Measurements from ENCODE around the gene PPARG. TPM values are rescaled to one million over a fixed set of nuclear protein-coding genes. Genes with fewer than 3 reads are reported as not detected.
"Not testable (repeated sequence)": the region's sequence is repeated elsewhere in the genome, so short reads cannot be mapped to it uniquely, and the experiment has no call there.

PPARG gene
- total RNA-seq, 1 experiment from 2014 or later: 7.1 TPM

GRCh38 chr3:12383218-12383617, 94.3 kb downstream of the PPARG start:
- intact Hi-C loops (cut with micrococcal nuclease): no loop called here
- no peak overlapping the region for H3K27ac Mint-ChIP-seq (ENCODE audit: low read depth, unreplicated experiment)
- H3K4me3 Mint-ChIP-seq (ENCODE audit: unreplicated experiment): no peak overlapping the region
- no peaks in the 10 kb centered on the region for H3K27me3 Mint-ChIP-seq (ENCODE audit: insufficient read depth, unreplicated experiment)
- ChIA-PET CTCF (no interaction called here), POLR2A (no interaction called here)
- H3K4me1 Mint-ChIP-seq (ENCODE audit: insufficient read depth, unreplicated experiment): no peaks in the 10 kb centered on the region
- DNase-seq (ENCODE audit: unreplicated experiment): no peak
- H3K36me3 Mint-ChIP-seq (ENCODE audit: insufficient read depth, unreplicated experiment): no peaks in the 10 kb centered on the region
- no TSS peak for BruUV-seq (replicated peaks)
- no peaks in the 10 kb centered on the region for H3K9me3 Mint-ChIP-seq (ENCODE audit: unreplicated experiment)
- no peak for TF ChIP-seq CTCF (IDR thresholded peaks at IDR 0.05; ENCODE audit: unreplicated experiment)

GRCh38 chr3:12384451-12385233, 95.8 kb downstream of the PPARG start:
- no TSS peak for BruUV-seq (replicated peaks)
- CTCF ChIA-PET: no interaction called here
- POLR2A ChIA-PET: interaction anchor here (0.7 kb wide), 1 partner anchor 339 kb away, joined by 3 read pairs; no protein-coding TSS in a partner anchor

GRCh38 chr3:12386514-12387291, 97.8 kb downstream of the PPARG start:
- H3K27ac Mint-ChIP-seq (ENCODE audit: low read depth, unreplicated experiment); CTCF ChIA-PET; BruUV-seq (replicated peaks); H3K27me3 Mint-ChIP-seq (ENCODE audit: insufficient read depth, unreplicated experiment); H3K9me3 Mint-ChIP-seq (ENCODE audit: unreplicated experiment); H3K4me3 Mint-ChIP-seq (ENCODE audit: unreplicated experiment); POLR2A ChIA-PET; intact Hi-C loops (cut with micrococcal nuclease); H3K4me1 Mint-ChIP-seq (ENCODE audit: insufficient read depth, unreplicated experiment); DNase-seq (ENCODE audit: unreplicated experiment); H3K36me3 Mint-ChIP-seq (ENCODE audit: insufficient read depth, unreplicated experiment): not testable (repeated sequence)

More at GRCh38 chr3:12384451-12385233, 95.8 kb downstream of the PPARG start:
- no peaks in the 10 kb centered on the region for H3K4me1 Mint-ChIP-seq (ENCODE audit: insufficient read depth, unreplicated experiment)
- H3K27me3 Mint-ChIP-seq (ENCODE audit: insufficient read depth, unreplicated experiment): no peaks in the 10 kb centered on the region
- H3K27ac Mint-ChIP-seq (ENCODE audit: low read depth, unreplicated experiment): no peak overlapping the region
- no peak overlapping the region for H3K4me3 Mint-ChIP-seq (ENCODE audit: unreplicated experiment)
- H3K9me3 Mint-ChIP-seq (ENCODE audit: unreplicated experiment): no peaks in the 10 kb centered on the region
- peaks cover 3% of the 10 kb centered on the region for H3K36me3 Mint-ChIP-seq (ENCODE audit: insufficient read depth, unreplicated experiment)
- no peak for DNase-seq (ENCODE audit: unreplicated experiment)
- no peak for TF ChIP-seq CTCF (IDR thresholded peaks at IDR 0.05; ENCODE audit: unreplicated experiment)
- intact Hi-C loops (cut with micrococcal nuclease): no loop called here

- no TSS peak for BruUV-seq (replicated peaks)
- Mint-ChIP-seq H3K27me3 (ENCODE audit: insufficient read depth, unreplicated experiment) (no peaks in the 10 kb centered on the region), H3K36me3 (ENCODE audit: insufficient read depth, unreplicated experiment) (peaks cover 4% of the 10 kb centered on the region), H3K9me3 (ENCODE audit: unreplicated experiment) (no peaks in the 10 kb centered on the region), H3K4me3 (ENCODE audit: unreplicated experiment) (no peak overlapping the region), H3K27ac (ENCODE audit: low read depth, unreplicated experiment) (no peak overlapping the region), H3K4me1 (ENCODE audit: insufficient read depth, unreplicated experiment) (no peaks in the 10 kb centered on the region)
- POLR2A ChIA-PET: interaction anchor here (0.9 to 1.6 kb wide), 2 partner anchors 12 to 25 kb away, joined by 3 to 4 read pairs; no protein-coding TSS in a partner anchor
- TF ChIP-seq CTCF (IDR thresholded peaks at IDR 0.05; ENCODE audit: unreplicated experiment): no peak
- intact Hi-C loops (cut with micrococcal nuclease): no loop called here
- CTCF ChIA-PET: interaction anchor here (0.6 kb wide), 1 partner anchor 218 kb away, joined by 3 read pairs; no protein-coding TSS in a partner anchor
- DNase-seq (ENCODE audit: unreplicated experiment): no peak
These were observed 99.3 kb downstream of the PPARG start for GRCh38 chr3:12388185-12388584.

All from MCF 10A (cell line).